K562 (cell line): ENCODE measurements around the gene FDX2. TPM values are rescaled to one million over a fixed set of nuclear protein-coding genes. Genes with fewer than 3 reads are reported as not detected.

Experiments
- ATF4 ChIP-seq: fragments of 450-650 bp; formaldehyde crosslinking; IDR thresholded peaks from 2 replicates; pipeline ENCODE4 v1.4.0; 2022; ENCODE audit warnings: mild to moderate bottlenecking, moderate library complexity
- CCAR2 ChIP-seq: fragments of 200-400 bp; formaldehyde crosslinking; IDR thresholded peaks from 2 replicates; pipeline ENCODE4 v1.6.1; 2017; ENCODE audit warnings: mild to moderate bottlenecking, low read depth, low read length
- DEAF1 ChIP-seq: fragments of 450-650 bp; formaldehyde crosslinking; IDR thresholded peaks from 2 replicates; pipeline ENCODE4 v1.4.0; 2020; ENCODE audit warnings: mild to moderate bottlenecking, moderate library complexity
- DMBX1 ChIP-seq: fragments of 250-450 bp; sonication (Bioruptor Pico); IDR thresholded peaks from 2 replicates; pipeline ENCODE4 v1.8.0; 2022; ENCODE audit warnings: inconsistent platforms, mild to moderate bottlenecking, moderate library complexity, borderline replicate concordance
- ELK3 ChIP-seq: fragments of 450-650 bp; formaldehyde crosslinking; IDR thresholded peaks from 2 replicates; pipeline ENCODE4 v1.4.0; 2020; ENCODE audit warnings: mild to moderate bottlenecking
- KLF10 ChIP-seq: fragments of 250-450 bp; sonication (Bioruptor Pico); IDR thresholded peaks from 2 replicates; pipeline ENCODE4 v1.6.1; 2021; ENCODE audit warnings: matching md5 sums
- MEF2D ChIP-seq: conservative IDR thresholded peaks from 2 replicates; pipeline ENCODE4 v1.6.1; 2016; ENCODE audit warnings: low read depth, missing genetic modification characterization, missing compliant biosample characterization
- SMARCA4 ChIP-seq: fragments of 450-650 bp; IDR thresholded peaks from 2 replicates; pipeline ENCODE4 v1.6.1; 2016
- TAF9B ChIP-seq: fragments of 450-650 bp; IDR thresholded peaks from 2 replicates; pipeline ENCODE4 v1.6.1; 2018; ENCODE audit warnings: mild to moderate bottlenecking; ENCODE audit not compliant: partially characterized antibody
- TFAM ChIP-seq: fragments of 250-450 bp; sonication (Bioruptor Pico); conservative IDR thresholded peaks from 2 replicates; pipeline ENCODE4 v1.5.0; 2021; ENCODE audit warnings: mild to moderate bottlenecking, moderate library complexity
- USF2 ChIP-seq: sonication (generic); formaldehyde crosslinking; IDR thresholded peaks from 2 replicates; pipeline ENCODE4 v1.5.0; 2020; ENCODE audit warnings: missing genetic modification reagents
- ZBTB9 ChIP-seq: fragments of 450-650 bp; formaldehyde crosslinking; IDR thresholded peaks from 2 replicates; pipeline ENCODE4 v1.4.0; 2020; ENCODE audit warnings: mild to moderate bottlenecking, moderate library complexity
- ZNF354B ChIP-seq: fragments of 250-450 bp; sonication (Bioruptor Pico); IDR thresholded peaks from 2 replicates; pipeline ENCODE4 v1.4.0; 2020
- ZNF644 ChIP-seq: fragments of 200-800 bp; sonication (Bioruptor generic); IDR thresholded peaks from 2 replicates; pipeline ENCODE4 v1.6.1; 2016; ENCODE audit warnings: low read depth, missing genetic modification characterization, missing compliant biosample characterization
- ZNF696 ChIP-seq: fragments of 250-450 bp; sonication (Bioruptor Pico); conservative IDR thresholded peaks from 2 replicates; pipeline ENCODE4 v1.4.0; 2020; ENCODE audit warnings: mild to moderate bottlenecking, moderate library complexity
- ZNF707 ChIP-seq: fragments of 250-450 bp; sonication (Bioruptor Pico); conservative IDR thresholded peaks from 2 replicates; pipeline ENCODE4 v1.8.0; 2022; ENCODE audit warnings: inconsistent platforms, mild to moderate bottlenecking, moderate library complexity
- polyA plus RNA-seq, 8 experiments: library from polyadenylated mRNA; depleted of rRNA in 4 of 8; stranded (reverse) in 5 of 8; unstranded in 3 of 8; fragments of >200 nt; fragmentation: Nextera tagmentation in 2 of 8; fragmentation: Illumina TruSeq in 1 of 8; extraction: Ambion mirVana in 2 of 8; extraction: Trizol in 1 of 8; gene quantifications; 2 replicates each; pipeline versions ENCODE4 v1.2.1 to v1.2.3, GENCODE V29; 2011 to 2014; ENCODE audit warnings: inconsistent platforms in 1 of 8, missing spikeins in 1 of 8
- total RNA-seq, 7 experiments: library from RNA; depleted of rRNA in 6 of 7; stranded (reverse); fragments of >200 nt in 6 of 7; fragmentation: Illumina TruSeq in 2 of 7; extraction: Trizol in 2 of 7; gene quantifications; 2 replicates each; pipeline versions ENCODE4 v1.2.1 to v1.2.3, GENCODE V29; 2011 to 2021; ENCODE audit warnings: low replicate concordance in 1 of 7

Gene FDX2
- total and polyA plus RNA-seq, 9 of the 15 experiments (the other 6 are each of a cell fraction or from before 2014, with no cell fraction given): 2.5 to 49.8 (median 29.7) TPM

- TF ChIP-seq ZBTB9 (CRISPR knock-in tag): peak; percentile 76; the same call in 1 of the 2 replicates
- TF ChIP-seq KLF10 (CRISPR knock-in tag): no peak
- TF ChIP-seq DEAF1 (CRISPR knock-in tag): peak; percentile 39; the same call in 1 of the 2 replicates
- TF ChIP-seq ATF4 (CRISPR knock-in tag): no peak
- no peak for TF ChIP-seq TFAM (CRISPR knock-in tag)
- no peak for TF ChIP-seq ELK3 (CRISPR knock-in tag)
- no peak; the same call in 1 of the 2 replicates for TF ChIP-seq DMBX1 (CRISPR knock-in tag)
- no peak for TF ChIP-seq ZNF696 (CRISPR knock-in tag)
- peak; percentile 56 for TF ChIP-seq SMARCA4
- TF ChIP-seq ZNF644 (tag): no peak
- TF ChIP-seq TAF9B: peak; percentile 49
- TF ChIP-seq USF2: peak; percentile 80
- no peak for TF ChIP-seq ZNF354B (CRISPR knock-in tag)
- no peak for TF ChIP-seq CCAR2
- TF ChIP-seq MEF2D (tag): no peak
- no peak for TF ChIP-seq ZNF707 (CRISPR knock-in tag)
Observed at GRCh38 chr19:10286803-10287737, 28.7 kb downstream of the FDX2 start, which contains the start of gene ICAM4 (continued).
